SJSA1 (cell line): ENCODE measurements around the gene NKPD1. TPM values are rescaled to one million over a fixed set of nuclear protein-coding genes. Genes with fewer than 3 reads are reported as not detected.

ENCODE experiments used
- DNase-seq, 2 experiments: peaks; one replicate each; pipeline ENCODE4 v3.0.0-alpha.2; 2015 to 2020; ENCODE audit warnings: low spot score in 2 of 2, low read depth in 1 of 2
- H3K27ac ChIP-seq: fragments of 250-450 bp; sonication (Bioruptor Pico); 2 replicates; pipeline ENCODE4 v1.5.1; 2020; ENCODE audit warnings: mild to moderate bottlenecking, moderate library complexity
- H3K27me3 ChIP-seq: fragments of 250-450 bp; sonication (Bioruptor Pico); replicated peaks from 2 replicates; pipeline ENCODE4 v1.5.1; 2020; ENCODE audit warnings: mild to moderate bottlenecking, moderate library complexity
- H3K36me3 ChIP-seq: fragments of 250-450 bp; sonication (Bioruptor Pico); 2 replicates; pipeline ENCODE4 v1.5.1; 2020; ENCODE audit warnings: mild to moderate bottlenecking
- H3K4me1 ChIP-seq: fragments of 250-450 bp; sonication (Bioruptor Pico); replicated peaks from 2 replicates; pipeline ENCODE4 v1.6.1; 2021; ENCODE audit warnings: mild to moderate bottlenecking
- H3K4me3 ChIP-seq: fragments of 250-450 bp; sonication (Bioruptor Pico); 2 replicates; pipeline ENCODE4 v1.5.1; 2020; ENCODE audit warnings: mild to moderate bottlenecking
- H3K9me3 ChIP-seq: fragments of 250-450 bp; sonication (Bioruptor Pico); replicated peaks from 2 replicates; pipeline ENCODE4 v1.5.1; 2020; ENCODE audit warnings: mild to moderate bottlenecking
- total RNA-seq: library from RNA; depleted of rRNA; stranded (reverse); fragments of >200 nt; shearing (Covaris generic); gene quantifications from 2 replicates; pipeline ENCODE4 v1.2.3, GENCODE V29; 2014; rRNA removed

The NKPD1 gene
- total RNA-seq, result not detected in 2 replicates

GRCh38 chr19:45160870-45161737, at the start of gene NKPD1:
Gene NKPD1 (minus strand): TSS chr19:45160982. CDS start chr19:45160150, 832 bp downstream.
- Histone ChIP-seq H3K27ac (no peak within 1 kb of the TSS), H3K4me1 (peaks cover 9% of the 10 kb centered on the region), H3K36me3 (no peaks in the 10 kb centered on the region), H3K4me3 (no peak within 1 kb of the TSS), H3K27me3 (peaks cover 6% of the 10 kb centered on the region; the same call in 1 of the 2 replicates), H3K9me3 (no peaks in the 10 kb centered on the region)
- no peak for DNase-seq

GRCh38 chr19:45206328-45206727, 45.5 kb upstream of the NKPD1 start:
- Histone ChIP-seq H3K27ac (no peak overlapping the region), H3K4me1 (no peaks in the 10 kb centered on the region; the same call in 1 of the 2 replicates), H3K27me3 (no peaks in the 10 kb centered on the region; the same call in 1 of the 2 replicates), H3K4me3 (no peak overlapping the region), H3K9me3 (no peaks in the 10 kb centered on the region), H3K36me3 (no peaks in the 10 kb centered on the region)
- DNase-seq, result no peak

GRCh38 chr19:45205810-45206209, 45.0 kb upstream of the NKPD1 start:
- H3K36me3 ChIP-seq, result no peaks in the 10 kb centered on the region
- H3K27ac ChIP-seq, result no peak overlapping the region
- H3K4me3 ChIP-seq, result no peak overlapping the region
- H3K9me3 ChIP-seq, result no peaks in the 10 kb centered on the region
- H3K4me1 ChIP-seq, result no peaks in the 10 kb centered on the region; the same call in 1 of the 2 replicates
- H3K27me3 ChIP-seq, result no peaks in the 10 kb centered on the region; the same call in 1 of the 2 replicates
- DNase-seq, result no peak

- Histone ChIP-seq H3K36me3 (no peaks in the 10 kb centered on the region), H3K9me3 (no peaks in the 10 kb centered on the region), H3K4me3 (no peak overlapping the region), H3K4me1 (no peaks in the 10 kb centered on the region), H3K27ac (no peak overlapping the region), H3K27me3 (no peaks in the 10 kb centered on the region; the same call in 1 of the 2 replicates)
- DNase-seq, result no peak
Observed at GRCh38 chr19:45202637-45203036, 41.9 kb upstream of the NKPD1 start.

GRCh38 chr19:45200568-45200967, 39.8 kb upstream of the NKPD1 start:
- no peaks in the 10 kb centered on the region for H3K36me3 ChIP-seq
- H3K27me3 ChIP-seq, result no peaks in the 10 kb centered on the region
- no peak overlapping the region for H3K27ac ChIP-seq
- no peaks in the 10 kb centered on the region for H3K4me1 ChIP-seq
- no peak overlapping the region for H3K4me3 ChIP-seq
- H3K9me3 ChIP-seq, result no peaks in the 10 kb centered on the region
- no peak for DNase-seq

GRCh38 chr19:45195764-45196163, 35.0 kb upstream of the NKPD1 start:
- H3K4me1 ChIP-seq, result no peaks in the 10 kb centered on the region
- no peaks in the 10 kb centered on the region for H3K36me3 ChIP-seq
- H3K4me3 ChIP-seq, result no peak overlapping the region
- H3K9me3 ChIP-seq, result no peaks in the 10 kb centered on the region
- DNase-seq, result no peak
- H3K27ac ChIP-seq, result no peak overlapping the region
- no peaks in the 10 kb centered on the region for H3K27me3 ChIP-seq

- no peak for DNase-seq
- Histone ChIP-seq H3K4me3 (no peak overlapping the region), H3K4me1 (no peaks in the 10 kb centered on the region), H3K9me3 (no peaks in the 10 kb centered on the region), H3K36me3 (no peaks in the 10 kb centered on the region), H3K27ac (no peak overlapping the region), H3K27me3 (no peaks in the 10 kb centered on the region)
Observed at GRCh38 chr19:45191375-45191774, 30.6 kb upstream of the NKPD1 start.

- no peak overlapping the region for H3K27ac ChIP-seq
- no peaks in the 10 kb centered on the region for H3K36me3 ChIP-seq
- no peaks in the 10 kb centered on the region for H3K4me1 ChIP-seq
- DNase-seq, result no peak
- H3K27me3 ChIP-seq, result no peaks in the 10 kb centered on the region
- H3K4me3 ChIP-seq, result no peak overlapping the region
- H3K9me3 ChIP-seq, result no peaks in the 10 kb centered on the region
Observed at GRCh38 chr19:45189971-45190370, 29.2 kb upstream of the NKPD1 start.

- no peak overlapping the region for H3K27ac ChIP-seq
- no peak for DNase-seq
- no peaks in the 10 kb centered on the region for H3K9me3 ChIP-seq
- H3K4me3 ChIP-seq, result no peak overlapping the region
- H3K4me1 ChIP-seq, result no peaks in the 10 kb centered on the region
- H3K36me3 ChIP-seq, result no peaks in the 10 kb centered on the region
- H3K27me3 ChIP-seq, result no peaks in the 10 kb centered on the region
Observed at GRCh38 chr19:45187421-45188100, 26.8 kb upstream of the NKPD1 start.

GRCh38 chr19:45186509-45187334, 25.9 kb upstream of the NKPD1 start:
- H3K4me1 ChIP-seq, result no peaks in the 10 kb centered on the region
- H3K36me3 ChIP-seq, result no peaks in the 10 kb centered on the region
- H3K27me3 ChIP-seq, result no peaks in the 10 kb centered on the region
- no peak overlapping the region for H3K27ac ChIP-seq
- DNase-seq, result no peak
- H3K4me3 ChIP-seq, result no peak overlapping the region
- H3K9me3 ChIP-seq, result no peaks in the 10 kb centered on the region

- Histone ChIP-seq H3K4me3 (no peak overlapping the region), H3K36me3 (peaks cover 10% of the 10 kb centered on the region), H3K27ac (no peak overlapping the region), H3K4me1 (peaks cover 9% of the 10 kb centered on the region), H3K27me3 (no peaks in the 10 kb centered on the region), H3K9me3 (no peaks in the 10 kb centered on the region)
- DNase-seq, result no peak
Observed at GRCh38 chr19:45184115-45184514, 23.3 kb upstream of the NKPD1 start.

- Histone ChIP-seq H3K27ac (no peak overlapping the region), H3K27me3 (no peaks in the 10 kb centered on the region), H3K36me3 (peaks cover 10% of the 10 kb centered on the region), H3K4me1 (peaks cover 9% of the 10 kb centered on the region), H3K9me3 (no peaks in the 10 kb centered on the region), H3K4me3 (no peak overlapping the region)
- no peak for DNase-seq
Observed at GRCh38 chr19:45182758-45183157, 22.0 kb upstream of the NKPD1 start.

GRCh38 chr19:45180936-45181335, 20.2 kb upstream of the NKPD1 start:
- Histone ChIP-seq H3K9me3 (no peaks in the 10 kb centered on the region), H3K36me3 (peaks cover 10% of the 10 kb centered on the region), H3K27ac (no peak overlapping the region), H3K27me3 (no peaks in the 10 kb centered on the region), H3K4me3 (no peak overlapping the region), H3K4me1 (peaks cover 15% of the 10 kb centered on the region)
- no peak for DNase-seq
